ENCODE data around the gene AQP2. TPM values are rescaled to one million over a fixed set of nuclear protein-coding genes. Genes with fewer than 3 reads are reported as not detected.

The AQP2 gene
- total RNA-seq, 4 donors from 2014 or later = not detected

DNA sequence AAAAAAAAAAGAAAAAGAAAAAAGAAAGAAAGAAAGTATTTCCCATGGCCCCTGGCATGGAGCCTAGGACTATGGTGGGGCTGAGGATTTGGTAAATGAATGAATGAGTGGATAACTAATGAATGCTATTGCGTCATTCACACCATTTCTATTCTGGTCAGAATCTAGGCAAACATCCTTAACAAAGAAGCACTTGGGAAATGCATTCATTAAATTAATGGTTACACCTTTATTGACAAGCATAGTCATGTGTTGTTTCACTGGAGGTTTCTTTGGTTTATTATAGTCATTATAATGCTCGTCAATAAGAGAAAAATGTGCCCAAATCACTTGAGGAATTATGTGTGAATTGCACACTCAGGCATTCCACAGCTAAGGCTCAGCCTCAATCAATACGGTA lies 13.6 kb upstream of the AQP2 start:
- TF ChIP-seq, protein P1, sequence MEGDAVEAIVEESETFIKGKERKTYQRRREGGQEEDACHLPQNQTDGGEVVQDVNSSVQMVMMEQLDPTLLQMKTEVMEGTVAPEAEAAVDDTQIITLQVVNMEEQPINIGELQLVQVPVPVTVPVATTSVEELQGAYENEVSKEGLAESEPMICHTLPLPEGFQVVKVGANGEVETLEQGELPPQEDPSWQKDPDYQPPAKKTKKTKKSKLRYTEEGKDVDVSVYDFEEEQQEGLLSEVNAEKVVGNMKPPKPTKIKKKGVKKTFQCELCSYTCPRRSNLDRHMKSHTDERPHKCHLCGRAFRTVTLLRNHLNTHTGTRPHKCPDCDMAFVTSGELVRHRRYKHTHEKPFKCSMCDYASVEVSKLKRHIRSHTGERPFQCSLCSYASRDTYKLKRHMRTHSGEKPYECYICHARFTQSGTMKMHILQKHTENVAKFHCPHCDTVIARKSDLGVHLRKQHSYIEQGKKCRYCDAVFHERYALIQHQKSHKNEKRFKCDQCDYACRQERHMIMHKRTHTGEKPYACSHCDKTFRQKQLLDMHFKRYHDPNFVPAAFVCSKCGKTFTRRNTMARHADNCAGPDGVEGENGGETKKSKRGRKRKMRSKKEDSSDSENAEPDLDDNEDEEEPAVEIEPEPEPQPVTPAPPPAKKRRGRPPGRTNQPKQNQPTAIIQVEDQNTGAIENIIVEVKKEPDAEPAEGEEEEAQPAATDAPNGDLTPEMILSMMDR (IDR thresholded peaks at IDR 0.05 in 4 of 5, conservative IDR thresholded peaks at IDR 0.05 in 1 of 5) = no peak
- no peak for TF ChIP-seq POLR2A (IDR thresholded peaks at IDR 0.05)
- ATAC-seq (no peak), DNase-seq (no peak)
- Histone ChIP-seq H3K4me3 (no peak overlapping the region), H3K36me3 (no peaks in the 10 kb centered on the region), H3K27ac (no peak overlapping the region), H3K9me3 (no peaks in the 10 kb centered on the region), H3K27me3 (no peaks in the 10 kb centered on the region), H3K4me1 (no peaks in the 10 kb centered on the region)
- intact Hi-C loops (cut with DNase I; ENCODE audit: low total_unique reads) = no loop called here
- in situ Hi-C loops (cut with MboI; ENCODE audit: low sequenced_read_pairs in 4 of 4) = no loop called here

DNA sequence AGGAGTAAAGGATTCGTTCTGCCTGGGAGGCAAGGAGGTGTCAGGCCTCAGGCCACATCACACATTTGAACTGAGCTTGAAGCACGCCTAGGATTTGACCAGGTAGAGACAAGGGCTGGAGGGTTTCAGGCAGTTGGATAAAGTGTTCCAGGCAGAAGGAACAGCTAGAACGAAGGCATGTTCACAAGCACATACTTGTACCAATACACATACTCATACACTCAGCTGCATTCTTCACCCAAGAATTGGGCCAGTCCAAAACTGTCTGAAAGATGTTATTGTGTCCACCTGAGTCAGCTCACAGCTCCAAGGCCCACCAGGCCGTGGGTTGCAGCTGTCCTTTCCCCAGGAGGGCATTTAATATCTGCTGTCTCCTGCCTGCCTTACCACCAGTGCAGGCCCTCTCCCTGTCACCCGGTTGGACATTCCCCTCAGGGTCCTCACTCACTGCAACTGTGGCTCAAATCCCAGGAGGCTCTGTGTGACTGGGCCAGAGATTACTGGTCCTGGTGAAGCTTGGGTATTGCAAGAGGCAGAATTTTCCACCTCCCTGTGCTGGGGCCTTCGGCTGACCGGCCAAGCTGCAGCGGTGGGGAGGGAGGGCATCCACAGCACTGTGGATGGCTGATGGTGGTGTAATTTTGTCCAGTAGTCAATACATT lies 12.8 kb upstream of the AQP2 start:
- intact Hi-C loops (cut with DNase I; ENCODE audit: low total_unique reads) (no loop called here), in situ Hi-C loops (cut with MboI; ENCODE audit: low sequenced_read_pairs in 4 of 4) (no loop called here)
- TF ChIP-seq POLR2A (IDR thresholded peaks at IDR 0.05) = no peak
- TF ChIP-seq, protein P1 (IDR thresholded peaks at IDR 0.05 in 4 of 5, conservative IDR thresholded peaks at IDR 0.05 in 1 of 5) = no peak
- H3K4me1 ChIP-seq = no peaks in the 10 kb centered on the region
- no peaks in the 10 kb centered on the region for H3K36me3 ChIP-seq
- no peak overlapping the region for H3K27ac ChIP-seq
- H3K4me3 ChIP-seq = no peak overlapping the region
- H3K27me3 ChIP-seq = no peaks in the 10 kb centered on the region
- ATAC-seq (no peak), DNase-seq (no peak)
- H3K9me3 ChIP-seq = no peaks in the 10 kb centered on the region

DNA sequence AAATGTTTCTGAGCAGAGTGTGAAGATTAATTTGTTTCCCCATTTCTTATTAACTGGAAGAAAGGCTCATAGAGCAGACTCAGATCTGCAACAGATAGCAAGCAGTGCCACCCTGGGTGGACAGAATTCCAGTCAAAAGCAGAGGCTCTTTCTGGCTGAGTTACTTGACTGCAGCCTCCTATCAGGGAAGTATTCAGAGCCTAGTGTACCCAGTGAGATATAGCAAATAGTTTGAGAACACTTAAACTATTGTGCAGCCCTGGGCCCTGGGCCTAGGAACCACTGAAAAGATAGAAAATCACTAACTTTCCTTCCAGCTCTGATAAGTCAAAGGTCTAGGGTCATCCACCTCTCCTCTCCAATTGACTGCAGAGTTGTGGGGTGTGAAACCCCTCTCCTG lies 11.2 kb upstream of the AQP2 start:
- ATAC-seq (no peak), DNase-seq (no peak)
- no peak overlapping the region for H3K27ac ChIP-seq
- in situ Hi-C loops (cut with MboI; ENCODE audit: low sequenced_read_pairs in 4 of 4) (no loop called here), intact Hi-C loops (cut with DNase I; ENCODE audit: low total_unique reads) (no loop called here)
- TF ChIP-seq, protein P1 (IDR thresholded peaks at IDR 0.05 in 4 of 5, conservative IDR thresholded peaks at IDR 0.05 in 1 of 5) = no peak
- TF ChIP-seq POLR2A (IDR thresholded peaks at IDR 0.05) = no peak
- H3K9me3 ChIP-seq = no peaks in the 10 kb centered on the region
- no peaks in the 10 kb centered on the region for H3K4me1 ChIP-seq
- no peaks in the 10 kb centered on the region for H3K36me3 ChIP-seq
- H3K4me3 ChIP-seq = no peak overlapping the region
- no peaks in the 10 kb centered on the region for H3K27me3 ChIP-seq

DNA sequence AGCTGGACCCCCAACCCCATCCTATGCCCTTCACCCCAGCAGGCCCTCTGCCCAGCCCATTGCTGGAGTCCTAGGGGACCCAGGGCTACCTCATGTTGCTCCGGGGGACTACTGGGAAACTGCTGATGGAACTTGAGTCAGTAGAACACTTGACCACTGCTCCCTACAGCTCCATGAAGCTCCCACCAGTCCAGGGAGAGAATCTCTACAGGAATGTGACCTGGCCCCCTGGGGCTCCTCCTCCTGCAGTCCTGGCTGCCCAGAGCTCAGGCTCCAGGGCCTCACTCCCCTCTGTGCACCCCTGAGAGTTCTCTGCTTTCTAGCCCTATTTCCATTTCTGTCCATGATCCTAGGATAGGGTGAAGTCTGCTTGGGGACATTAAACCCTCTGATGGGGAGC lies 10.8 kb upstream of the AQP2 start:
- in situ Hi-C loops (cut with MboI; ENCODE audit: low sequenced_read_pairs in 4 of 4) = no loop called here
- Histone ChIP-seq H3K4me1 (no peaks in the 10 kb centered on the region), H3K4me3 (no peak overlapping the region), H3K36me3 (no peaks in the 10 kb centered on the region), H3K27ac (no peak overlapping the region), H3K9me3 (no peaks in the 10 kb centered on the region), H3K27me3 (no peaks in the 10 kb centered on the region)
- intact Hi-C loops (cut with DNase I; ENCODE audit: low total_unique reads) = no loop called here
- ATAC-seq = no peak
- DNase-seq = no peak
- TF ChIP-seq POLR2A (IDR thresholded peaks at IDR 0.05) = no peak
- TF ChIP-seq, protein P1 (IDR thresholded peaks at IDR 0.05 in 4 of 5, conservative IDR thresholded peaks at IDR 0.05 in 1 of 5) = no peak
